Vagina (tissue), 2 donors: ENCODE measurements around the gene NAPEPLD.

Experiments used
- POLR2AphosphoS5 ChIP-seq, 2 donors: sonication (generic); formaldehyde crosslinking; IDR thresholded peaks; one replicate each; pipeline ENCODE4 v1.9.0; 2017; ENCODE audit warnings: antibody characterized with exemption in 2 of 2, mild to moderate bottlenecking in 2 of 2, low read depth in 1 of 2; ENCODE audit not compliant: insufficient read depth in 1 of 2
- TF ChIP-seq, protein P1 (sequence below), 3 experiments: fragments of 450-650 bp in 2 of 3; fragments of 200-600 bp in 1 of 3; sonication (generic) in 1 of 3; IDR thresholded peaks; one replicate each; pipeline ENCODE4 v1.5.1; 2017 to 2019; ENCODE audit warnings: antibody characterized with exemption in 3 of 3, mild to moderate bottlenecking in 2 of 3, moderate library complexity in 2 of 3

- TF ChIP-seq POLR2AphosphoS5 (IDR thresholded peaks at IDR 0.05; ENCODE audit: insufficient read depth in 1 of 2, low read depth in 1 of 2), result no peak
- TF ChIP-seq, protein P1, sequence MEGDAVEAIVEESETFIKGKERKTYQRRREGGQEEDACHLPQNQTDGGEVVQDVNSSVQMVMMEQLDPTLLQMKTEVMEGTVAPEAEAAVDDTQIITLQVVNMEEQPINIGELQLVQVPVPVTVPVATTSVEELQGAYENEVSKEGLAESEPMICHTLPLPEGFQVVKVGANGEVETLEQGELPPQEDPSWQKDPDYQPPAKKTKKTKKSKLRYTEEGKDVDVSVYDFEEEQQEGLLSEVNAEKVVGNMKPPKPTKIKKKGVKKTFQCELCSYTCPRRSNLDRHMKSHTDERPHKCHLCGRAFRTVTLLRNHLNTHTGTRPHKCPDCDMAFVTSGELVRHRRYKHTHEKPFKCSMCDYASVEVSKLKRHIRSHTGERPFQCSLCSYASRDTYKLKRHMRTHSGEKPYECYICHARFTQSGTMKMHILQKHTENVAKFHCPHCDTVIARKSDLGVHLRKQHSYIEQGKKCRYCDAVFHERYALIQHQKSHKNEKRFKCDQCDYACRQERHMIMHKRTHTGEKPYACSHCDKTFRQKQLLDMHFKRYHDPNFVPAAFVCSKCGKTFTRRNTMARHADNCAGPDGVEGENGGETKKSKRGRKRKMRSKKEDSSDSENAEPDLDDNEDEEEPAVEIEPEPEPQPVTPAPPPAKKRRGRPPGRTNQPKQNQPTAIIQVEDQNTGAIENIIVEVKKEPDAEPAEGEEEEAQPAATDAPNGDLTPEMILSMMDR (IDR thresholded peaks at IDR 0.05), result no peak
Observed at GRCh38 chr7:103097041-103097440, 51.9 kb downstream of the NAPEPLD start.
